Measurements from ENCODE around the gene SNX17.
A peak's percentile ranks its signal among the peaks of the same experiment; 100 is the strongest.

The SNX17 gene

GRCh38 chr2:27369471-27370025 lies 868 bp upstream of the SNX17 start:
- DNase-seq = peak; percentile 40

- DNase-seq = peak; percentile 4
Measured at GRCh38 chr2:27370816-27371620, 602 bp downstream of the SNX17 start.

- no peak for DNase-seq
Measured at GRCh38 chr2:27372937-27373336, 2.5 kb downstream of the SNX17 start.

GRCh38 chr2:27373567-27373966 lies 3.2 kb downstream of the SNX17 start:
- DNase-seq = no peak

- DNase-seq = no peak
Measured at GRCh38 chr2:27375513-27376099, 5.2 kb downstream of the SNX17 start.

- DNase-seq = no peak
Measured at GRCh38 chr2:27376151-27376865, 5.9 kb downstream of the SNX17 start.

- no peak for DNase-seq
Measured at GRCh38 chr2:27376866-27377617, 6.6 kb downstream of the SNX17 start.

- no peak for DNase-seq
Measured at GRCh38 chr2:27377618-27378095, 7.2 kb downstream of the SNX17 start.

- DNase-seq = no peak
Measured at GRCh38 chr2:27378096-27378808, 7.8 kb downstream of the SNX17 start.

GRCh38 chr2:27378809-27379290 lies 8.4 kb downstream of the SNX17 start:
- no peak for DNase-seq

- DNase-seq = no peak
Measured at GRCh38 chr2:27379383-27379835, 9.0 kb downstream of the SNX17 start.

- DNase-seq = peak; percentile 32
Measured at GRCh38 chr2:27379836-27380625, 9.6 kb downstream of the SNX17 start.

- DNase-seq = peak; percentile 96
Measured at GRCh38 chr2:27380626-27381545, 10.5 kb downstream of the SNX17 start, which contains the start of gene ZNF513. Gene ZNF513, minus strand, starts transcription at chr2:27380734. Its CDS starts 208 bp downstream, at chr2:27380526.

GRCh38 chr2:27381577-27382181 lies 11.3 kb downstream of the SNX17 start:
- DNase-seq = no peak

GRCh38 chr2:27390822-27391679 lies 20.6 kb downstream of the SNX17 start:
- no peak for DNase-seq

- DNase-seq = no peak
Measured at GRCh38 chr2:27393225-27393624, 22.8 kb downstream of the SNX17 start.

GRCh38 chr2:27398962-27399361 lies 28.5 kb downstream of the SNX17 start:
- no peak for DNase-seq

Measured in COR-L47 (cell line).